22Rv1 (cell line): ENCODE data around the gene HNRNPU.

Source experiments
- H3K27ac ChIP-seq: fragments of 450-650 bp; 2 replicates; pipeline ENCODE4 v1.5.1; 2017
- CTCF ChIP-seq: fragments of 450-650 bp; IDR thresholded peaks from 2 replicates; pipeline ENCODE4 v1.5.1; 2017; ENCODE audit warnings: mild to moderate bottlenecking
- ZFX ChIP-seq: fragments of 450-650 bp; IDR thresholded peaks from 2 replicates; pipeline ENCODE4 v1.6.1; 2017; ENCODE audit warnings: antibody characterized with exemption, borderline replicate concordance

The HNRNPU gene

GRCh38 chr1:244864253-244865027 is at the start of gene HNRNPU:
TSS of gene HNRNPU (minus strand) at chr1:244864543. CDS start at chr1:244864307, 236 bp downstream.
- peak within 1 kb of the TSS; percentile 99 for H3K27ac ChIP-seq
- no peak for TF ChIP-seq CTCF
- no peak for TF ChIP-seq ZFX

DNA sequence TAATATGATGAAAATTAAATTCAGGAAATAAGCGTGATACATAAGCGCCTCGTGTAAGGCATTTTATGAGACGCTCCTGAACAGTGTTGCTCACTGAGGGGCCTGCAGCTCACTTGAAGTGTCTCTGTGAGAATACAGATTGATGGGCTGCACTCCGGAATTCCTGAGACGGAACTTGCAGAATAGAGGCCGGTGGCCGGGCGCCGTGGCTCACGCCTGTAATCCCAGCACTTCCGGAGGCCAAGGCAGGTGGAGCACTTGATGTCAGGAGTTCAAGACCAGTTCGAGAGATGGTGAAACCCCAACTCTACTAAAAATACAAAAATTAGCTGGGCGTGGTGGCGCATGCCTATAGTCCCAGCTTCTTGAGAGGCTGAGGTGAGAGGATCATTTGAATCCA is 49.5 kb upstream of the HNRNPU start:
- TF ChIP-seq ZFX (no peak), CTCF (no peak)
- no peak overlapping the region for H3K27ac ChIP-seq

DNA sequence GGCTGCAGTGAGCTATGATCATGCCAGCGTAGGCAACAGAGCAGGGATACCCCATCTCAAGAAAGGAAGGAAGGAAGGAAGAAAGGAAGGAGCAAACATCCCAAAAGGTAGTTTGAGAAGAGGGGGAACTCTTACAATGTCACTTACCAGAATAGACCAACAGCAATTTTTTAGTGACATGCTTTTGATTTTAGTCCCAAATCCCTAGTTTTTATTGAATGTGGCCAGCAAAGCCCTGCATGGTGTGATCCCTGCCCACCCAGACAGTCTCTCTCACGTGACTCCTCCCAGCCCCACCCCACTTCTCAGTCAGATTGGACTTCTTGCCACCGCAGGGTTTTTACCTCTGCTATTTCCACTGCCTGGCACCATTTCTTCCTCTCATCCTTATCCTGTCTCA is 39.8 kb upstream of the HNRNPU start:
- no peak for TF ChIP-seq CTCF
- TF ChIP-seq ZFX: no peak
- no peak overlapping the region for H3K27ac ChIP-seq

DNA sequence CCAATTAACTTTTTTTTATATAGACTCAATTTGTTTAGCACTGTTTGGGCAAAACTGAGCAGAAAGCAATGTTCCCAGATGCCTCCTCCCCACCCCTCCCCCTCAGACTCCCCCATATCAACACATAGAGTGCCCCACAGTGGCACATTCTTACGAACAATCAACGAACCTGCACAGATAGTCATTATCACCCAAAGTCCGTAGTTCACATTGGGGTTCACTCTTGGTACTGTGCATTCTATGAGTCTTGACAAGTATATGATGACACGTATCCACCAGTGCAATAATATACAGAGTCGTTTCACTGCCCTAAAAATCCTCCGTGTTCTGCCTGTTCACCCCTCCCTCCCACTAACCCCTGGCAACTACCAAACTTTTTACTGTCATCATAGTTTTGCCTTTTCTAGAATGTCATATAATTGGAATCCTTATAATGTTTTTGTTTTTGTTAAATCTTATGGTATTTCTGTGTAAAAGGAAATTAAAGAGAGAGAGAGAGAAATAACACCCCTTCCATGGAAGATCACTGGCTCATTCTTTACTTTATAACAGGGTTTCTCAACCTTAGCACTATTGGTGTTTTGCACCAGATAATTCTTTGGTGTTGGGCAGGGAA is 37.2 kb upstream of the HNRNPU start:
- TF ChIP-seq CTCF (no peak), ZFX (no peak)
- no peak overlapping the region for H3K27ac ChIP-seq

DNA sequence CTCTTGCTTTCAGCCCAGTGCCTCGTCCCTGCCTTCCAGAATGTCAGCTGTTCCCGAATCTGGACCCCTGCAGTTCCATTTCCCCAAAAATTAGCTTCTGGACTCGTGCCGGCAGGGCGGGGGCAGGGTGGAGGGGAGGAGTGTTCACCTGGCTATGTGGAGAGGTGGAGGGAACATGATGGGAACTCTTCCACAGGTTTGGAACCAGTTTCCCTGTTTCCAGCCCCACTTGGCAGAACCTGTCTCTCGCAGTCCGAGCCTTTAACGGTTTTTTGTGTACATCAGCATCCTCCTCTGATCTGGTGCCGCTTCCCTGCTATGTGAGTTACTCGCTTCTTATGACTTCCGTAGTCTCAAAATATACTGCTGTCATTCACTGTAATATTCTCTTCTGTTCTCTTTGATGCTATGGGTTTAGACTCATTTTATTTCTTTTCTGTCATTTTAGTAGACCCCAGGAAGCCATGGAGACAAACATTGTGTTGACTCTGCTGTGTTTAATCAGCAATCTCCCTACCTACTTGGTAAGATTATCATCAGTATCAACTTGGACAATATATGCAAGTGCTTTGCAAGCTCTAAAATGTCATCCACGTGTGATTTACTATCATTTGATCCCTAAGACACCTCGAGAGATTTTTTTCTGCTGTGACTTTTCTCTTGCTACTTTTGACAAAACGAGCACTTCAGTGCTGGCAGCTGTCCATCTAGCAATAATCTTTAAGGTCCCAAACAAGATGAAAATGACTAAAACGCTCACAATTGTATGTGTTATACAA is 33.3 kb upstream of the HNRNPU start:
- TF ChIP-seq CTCF (no peak), ZFX (no peak)
- H3K27ac ChIP-seq: no peak overlapping the region

- TF ChIP-seq CTCF (no peak), ZFX (no peak)
- H3K27ac ChIP-seq: no peak overlapping the region
These were observed 32.2 kb upstream of the HNRNPU start for GRCh38 chr1:244896550-244896949.
